Measurements from ENCODE around the gene CD320.

DNA sequence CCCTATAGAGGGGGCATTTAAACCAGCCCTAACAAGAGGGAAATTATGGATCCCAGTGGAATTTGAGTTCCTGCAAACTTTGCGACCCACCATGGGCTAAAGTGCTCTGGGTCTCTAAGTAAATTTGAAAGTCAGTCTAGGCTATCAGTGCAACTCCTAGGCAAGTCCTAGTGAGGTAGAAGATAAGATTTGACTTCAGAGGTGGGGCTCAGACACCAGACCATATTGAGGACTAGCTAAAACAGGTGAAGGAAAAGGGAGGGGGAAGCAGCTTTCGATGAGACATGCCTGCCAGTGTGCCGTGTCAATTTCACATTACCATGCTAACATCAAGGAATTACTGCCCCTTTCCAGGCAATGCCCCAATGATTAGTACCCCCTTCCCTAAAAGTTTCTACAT, 38.4 kb downstream of the CD320 start:
- TF ChIP-seq BHLHE40 (IDR thresholded peaks at IDR 0.05; ENCODE audit: borderline replicate concordance in 1 of 2, low read depth in 2 of 2, low read length in 1 of 2) (no peak), SREBF2 (IDR thresholded peaks at IDR 0.05; ENCODE audit: low read length) (no peak), ZSCAN29 (IDR thresholded peaks at IDR 0.05) (no peak), MYC (IDR thresholded peaks at IDR 0.05; ENCODE audit: insufficient read depth, insufficient read length, insufficient replicate concordance, low read length, severe bottlenecking) (no peak), SP1 (IDR thresholded peaks at IDR 0.05; ENCODE audit: low read depth, low read length) (no peak), KDM1A (IDR thresholded peaks at IDR 0.05; ENCODE audit: borderline replicate concordance) (no peak), KAT2A (conservative IDR thresholded peaks at IDR 0.05; ENCODE audit: control insufficient read depth, low read depth, low read length) (no peak)
- TF ChIP-seq, protein P1, sequence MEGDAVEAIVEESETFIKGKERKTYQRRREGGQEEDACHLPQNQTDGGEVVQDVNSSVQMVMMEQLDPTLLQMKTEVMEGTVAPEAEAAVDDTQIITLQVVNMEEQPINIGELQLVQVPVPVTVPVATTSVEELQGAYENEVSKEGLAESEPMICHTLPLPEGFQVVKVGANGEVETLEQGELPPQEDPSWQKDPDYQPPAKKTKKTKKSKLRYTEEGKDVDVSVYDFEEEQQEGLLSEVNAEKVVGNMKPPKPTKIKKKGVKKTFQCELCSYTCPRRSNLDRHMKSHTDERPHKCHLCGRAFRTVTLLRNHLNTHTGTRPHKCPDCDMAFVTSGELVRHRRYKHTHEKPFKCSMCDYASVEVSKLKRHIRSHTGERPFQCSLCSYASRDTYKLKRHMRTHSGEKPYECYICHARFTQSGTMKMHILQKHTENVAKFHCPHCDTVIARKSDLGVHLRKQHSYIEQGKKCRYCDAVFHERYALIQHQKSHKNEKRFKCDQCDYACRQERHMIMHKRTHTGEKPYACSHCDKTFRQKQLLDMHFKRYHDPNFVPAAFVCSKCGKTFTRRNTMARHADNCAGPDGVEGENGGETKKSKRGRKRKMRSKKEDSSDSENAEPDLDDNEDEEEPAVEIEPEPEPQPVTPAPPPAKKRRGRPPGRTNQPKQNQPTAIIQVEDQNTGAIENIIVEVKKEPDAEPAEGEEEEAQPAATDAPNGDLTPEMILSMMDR (IDR thresholded peaks at IDR 0.05 in 2 of 3, conservative IDR thresholded peaks at IDR 0.05 in 1 of 3; ENCODE audit: control insufficient read depth in 2 of 3, extremely low read depth in 1 of 3, insufficient read depth in 1 of 3, low read depth in 3 of 3, low read length in 3 of 3): no peak
- TF ChIP-seq, protein P2, sequence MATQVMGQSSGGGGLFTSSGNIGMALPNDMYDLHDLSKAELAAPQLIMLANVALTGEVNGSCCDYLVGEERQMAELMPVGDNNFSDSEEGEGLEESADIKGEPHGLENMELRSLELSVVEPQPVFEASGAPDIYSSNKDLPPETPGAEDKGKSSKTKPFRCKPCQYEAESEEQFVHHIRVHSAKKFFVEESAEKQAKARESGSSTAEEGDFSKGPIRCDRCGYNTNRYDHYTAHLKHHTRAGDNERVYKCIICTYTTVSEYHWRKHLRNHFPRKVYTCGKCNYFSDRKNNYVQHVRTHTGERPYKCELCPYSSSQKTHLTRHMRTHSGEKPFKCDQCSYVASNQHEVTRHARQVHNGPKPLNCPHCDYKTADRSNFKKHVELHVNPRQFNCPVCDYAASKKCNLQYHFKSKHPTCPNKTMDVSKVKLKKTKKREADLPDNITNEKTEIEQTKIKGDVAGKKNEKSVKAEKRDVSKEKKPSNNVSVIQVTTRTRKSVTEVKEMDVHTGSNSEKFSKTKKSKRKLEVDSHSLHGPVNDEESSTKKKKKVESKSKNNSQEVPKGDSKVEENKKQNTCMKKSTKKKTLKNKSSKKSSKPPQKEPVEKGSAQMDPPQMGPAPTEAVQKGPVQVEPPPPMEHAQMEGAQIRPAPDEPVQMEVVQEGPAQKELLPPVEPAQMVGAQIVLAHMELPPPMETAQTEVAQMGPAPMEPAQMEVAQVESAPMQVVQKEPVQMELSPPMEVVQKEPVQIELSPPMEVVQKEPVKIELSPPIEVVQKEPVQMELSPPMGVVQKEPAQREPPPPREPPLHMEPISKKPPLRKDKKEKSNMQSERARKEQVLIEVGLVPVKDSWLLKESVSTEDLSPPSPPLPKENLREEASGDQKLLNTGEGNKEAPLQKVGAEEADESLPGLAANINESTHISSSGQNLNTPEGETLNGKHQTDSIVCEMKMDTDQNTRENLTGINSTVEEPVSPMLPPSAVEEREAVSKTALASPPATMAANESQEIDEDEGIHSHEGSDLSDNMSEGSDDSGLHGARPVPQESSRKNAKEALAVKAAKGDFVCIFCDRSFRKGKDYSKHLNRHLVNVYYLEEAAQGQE (IDR thresholded peaks at IDR 0.05; ENCODE audit: low read depth, low read length): no peak
